ENCODE data around the gene ITPK1.

ITPK1 gene

GRCh38 chr14:92934196-92935085 lies 181.3 kb downstream of the ITPK1 start:
- TF ChIP-seq FOXP2 (optimal IDR thresholded peaks at IDR 0.05; ENCODE audit: control extremely low read depth, extremely low read length, insufficient read depth) (no peak), POLR2AphosphoS5 (IDR thresholded peaks at IDR 0.05; ENCODE audit: borderline replicate concordance, low read depth, low read length) (no peak)
- Histone ChIP-seq H3K36me3 (ENCODE audit: insufficient read depth, low read length) (no peaks in the 10 kb centered on the region), H3K9ac (ENCODE audit: insufficient read length) (no peak overlapping the region), H3K27ac (no peak overlapping the region), H3K4me3 (no peak overlapping the region), H3K9me3 (ENCODE audit: low read depth, low read length) (no peaks in the 10 kb centered on the region)
- no peak for DNase-seq (ENCODE audit: low read depth, low spot score)

- no peak overlapping the region for H3K4me3 ChIP-seq
- no peak overlapping the region for H3K27ac ChIP-seq
- no peaks in the 10 kb centered on the region for H3K9me3 ChIP-seq (ENCODE audit: low read depth, low read length)
- TF ChIP-seq EZH2 (IDR thresholded peaks at IDR 0.05) = no peak
- no peak for TF ChIP-seq POLR2AphosphoS5 (IDR thresholded peaks at IDR 0.05; ENCODE audit: borderline replicate concordance, low read depth, low read length)
- no peak for TF ChIP-seq FOXP2 (optimal IDR thresholded peaks at IDR 0.05; ENCODE audit: control extremely low read depth, extremely low read length, insufficient read depth)
- no peak for DNase-seq (ENCODE audit: low read depth, low spot score)
- no peak overlapping the region for H3K9ac ChIP-seq (ENCODE audit: insufficient read length)
- no peaks in the 10 kb centered on the region for H3K36me3 ChIP-seq (ENCODE audit: insufficient read depth, low read length)
Measured at GRCh38 chr14:92933481-92933880, 182.2 kb downstream of the ITPK1 start.

- no peaks in the 10 kb centered on the region for H3K9me3 ChIP-seq (ENCODE audit: low read depth, low read length)
- no peaks in the 10 kb centered on the region for H3K36me3 ChIP-seq (ENCODE audit: insufficient read depth, low read length)
- DNase-seq (ENCODE audit: low read depth, low spot score) = no peak
- H3K27ac ChIP-seq = no peak overlapping the region
- TF ChIP-seq EZH2 (IDR thresholded peaks at IDR 0.05) (no peak), POLR2AphosphoS5 (IDR thresholded peaks at IDR 0.05; ENCODE audit: borderline replicate concordance, low read depth, low read length) (no peak), FOXP2 (optimal IDR thresholded peaks at IDR 0.05; ENCODE audit: control extremely low read depth, extremely low read length, insufficient read depth) (no peak)
- H3K4me3 ChIP-seq = no peak overlapping the region
- no peak overlapping the region for H3K9ac ChIP-seq (ENCODE audit: insufficient read length)
Measured at GRCh38 chr14:92932448-92933395, 183.0 kb downstream of the ITPK1 start.

GRCh38 chr14:92931681-92932447 lies 183.9 kb downstream of the ITPK1 start:
- Histone ChIP-seq H3K9me3 (ENCODE audit: low read depth, low read length) (no peaks in the 10 kb centered on the region), H3K27ac (no peak overlapping the region), H3K4me3 (no peak overlapping the region), H3K9ac (ENCODE audit: insufficient read length) (no peak overlapping the region), H3K36me3 (ENCODE audit: insufficient read depth, low read length) (no peaks in the 10 kb centered on the region)
- TF ChIP-seq FOXP2 (optimal IDR thresholded peaks at IDR 0.05; ENCODE audit: control extremely low read depth, extremely low read length, insufficient read depth) = no peak
- no peak for TF ChIP-seq POLR2AphosphoS5 (IDR thresholded peaks at IDR 0.05; ENCODE audit: borderline replicate concordance, low read depth, low read length)
- TF ChIP-seq EZH2 (IDR thresholded peaks at IDR 0.05) = no peak
- no peak for DNase-seq (ENCODE audit: low read depth, low spot score)

GRCh38 chr14:92930737-92931602 lies 184.8 kb downstream of the ITPK1 start:
- no peak overlapping the region for H3K4me3 ChIP-seq
- H3K27ac ChIP-seq = no peak overlapping the region
- no peak overlapping the region for H3K9ac ChIP-seq (ENCODE audit: insufficient read length)
- DNase-seq (ENCODE audit: low read depth, low spot score) = no peak
- no peaks in the 10 kb centered on the region for H3K36me3 ChIP-seq (ENCODE audit: insufficient read depth, low read length)
- H3K9me3 ChIP-seq (ENCODE audit: low read depth, low read length) = no peaks in the 10 kb centered on the region
- TF ChIP-seq EZH2 (IDR thresholded peaks at IDR 0.05) = no peak
- TF ChIP-seq FOXP2 (optimal IDR thresholded peaks at IDR 0.05; ENCODE audit: control extremely low read depth, extremely low read length, insufficient read depth) = no peak
- TF ChIP-seq POLR2AphosphoS5 (IDR thresholded peaks at IDR 0.05; ENCODE audit: borderline replicate concordance, low read depth, low read length) = no peak

- no peak for TF ChIP-seq EZH2 (IDR thresholded peaks at IDR 0.05)
- TF ChIP-seq FOXP2 (optimal IDR thresholded peaks at IDR 0.05; ENCODE audit: control extremely low read depth, extremely low read length, insufficient read depth) = no peak
- TF ChIP-seq POLR2AphosphoS5 (IDR thresholded peaks at IDR 0.05; ENCODE audit: borderline replicate concordance, low read depth, low read length) = no peak
- Histone ChIP-seq H3K9me3 (ENCODE audit: low read depth, low read length) (no peaks in the 10 kb centered on the region), H3K27ac (no peak overlapping the region), H3K4me3 (no peak overlapping the region), H3K36me3 (ENCODE audit: insufficient read depth, low read length) (no peaks in the 10 kb centered on the region), H3K9ac (ENCODE audit: insufficient read length) (no peak overlapping the region)
- DNase-seq (ENCODE audit: low read depth, low spot score) = no peak
Measured at GRCh38 chr14:92929689-92930608, 185.8 kb downstream of the ITPK1 start.

Measured in SK-N-MC (cell line).